ENCODE results near the gene SYT2.

- no peak for TF ChIP-seq POLR2AphosphoS5 (IDR thresholded peaks at IDR 0.05)
- TF ChIP-seq POLR2A (IDR thresholded peaks at IDR 0.05; ENCODE audit: low read depth): no peak
- no peak for TF ChIP-seq CTCF (IDR thresholded peaks at IDR 0.05)
These were observed 46.2 kb downstream of the SYT2 start for GRCh38 chr1:202664083-202664482.

All from esophagus muscularis mucosa (tissue), 3 donors.